GM21528 (cell line): ENCODE results near the gene MPIG6B.

Experiments used
- ATAC-seq: cut with Tn5 transposase; IDR thresholded peaks from one replicate; pipeline ENCODE4 v1.9.1; 2021; ENCODE audit warnings: mild to moderate bottlenecking, moderate library complexity; ENCODE audit not compliant: unreplicated experiment, low FRiP score

MPIG6B gene

GRCh38 chr6:31723245-31723979 lies at the start of gene MPIG6B:
MPIG6B (plus strand) TSS chr6:31723373; CDS start chr6:31723384, 11 bp downstream.
- ATAC-seq, result no peak

GRCh38 chr6:31676322-31676903 lies 46.8 kb upstream of the MPIG6B start:
- ATAC-seq, result no peak

GRCh38 chr6:31676904-31677303 lies 46.3 kb upstream of the MPIG6B start:
- no peak for ATAC-seq

GRCh38 chr6:31677955-31678354 lies 45.2 kb upstream of the MPIG6B start:
- ATAC-seq, result no peak

- ATAC-seq, result no peak
These were observed 42.7 kb upstream of the MPIG6B start, which contains the start of gene LY6G5C for GRCh38 chr6:31680226-31681134. LY6G5C (minus strand) TSS chr6:31681067; CDS start chr6:31680373, 694 bp downstream.

- ATAC-seq, result no peak
These were observed 42.0 kb upstream of the MPIG6B start for GRCh38 chr6:31681135-31681671.

- ATAC-seq, result no peak
These were observed 39.6 kb upstream of the MPIG6B start for GRCh38 chr6:31683591-31683990.

GRCh38 chr6:31686483-31686882 lies 36.7 kb upstream of the MPIG6B start:
- no peak for ATAC-seq

- ATAC-seq, result no peak
These were observed 35.9 kb upstream of the MPIG6B start for GRCh38 chr6:31687321-31687720.

GRCh38 chr6:31687860-31688693 lies 35.1 kb upstream of the MPIG6B start:
- ATAC-seq, result no peak

- ATAC-seq, result no peak
These were observed 33.7 kb upstream of the MPIG6B start for GRCh38 chr6:31689249-31690110.

- ATAC-seq, result no peak
These were observed 32.7 kb upstream of the MPIG6B start for GRCh38 chr6:31690231-31691077.

GRCh38 chr6:31691078-31691463 lies 32.1 kb upstream of the MPIG6B start:
- no peak for ATAC-seq

- no peak for ATAC-seq
These were observed 31.5 kb upstream of the MPIG6B start for GRCh38 chr6:31691564-31692108.

- no peak for ATAC-seq
These were observed 30.8 kb upstream of the MPIG6B start for GRCh38 chr6:31692353-31692752.

GRCh38 chr6:31692886-31693285 lies 30.3 kb upstream of the MPIG6B start:
- ATAC-seq, result no peak

GRCh38 chr6:31693535-31693934 lies 29.6 kb upstream of the MPIG6B start:
- ATAC-seq, result no peak

- no peak for ATAC-seq
These were observed 25.6 kb upstream of the MPIG6B start for GRCh38 chr6:31697555-31697954.
